PC-9 (cell line): ENCODE results near the gene OSBPL2. TPM values are rescaled to one million over a fixed set of nuclear protein-coding genes. Genes with fewer than 3 reads are reported as not detected.

Source experiments
- BruUV-seq: library from RNA; stranded (reverse); fragments of 400-500 nt; replicated peaks from 2 replicates; lab custom pipeline; 2021; lab: Mats Ljungman, UMichigan
- CTCF ChIA-PET: fragments of 300-600 bp; sonication (Branson Sonifier 250); formaldehyde crosslinking; loops from one replicate; lab custom pipeline; 2022; ENCODE audit warnings: antibody characterized with exemption; lab: Charles Lee
- POLR2A ChIA-PET: fragments of 300-600 bp; sonication (Branson Sonifier 250); formaldehyde crosslinking; loops from one replicate; lab custom pipeline; 2022; ENCODE audit warnings: antibody characterized with exemption; ENCODE audit not compliant: unreplicated experiment; lab: Charles Lee
- DNase-seq, 2 experiments: peaks; one replicate each; pipeline versions ENCODE4 v3.0.0 to v3.0.0-alpha.2; 2015 to 2022; ENCODE audit warnings: mixed read lengths in 1 of 2
- H2AFZ ChIP-seq: fragments of 200-600 bp; sonication (generic); 2 replicates; pipeline ENCODE4 v1.8.1; 2017; ENCODE audit warnings: antibody characterized with exemption
- H3F3A ChIP-seq: fragments of 200-600 bp; sonication (generic); 2 replicates; pipeline ENCODE4 v1.8.1; 2017; ENCODE audit warnings: antibody characterized with exemption, mild to moderate bottlenecking, low read depth; ENCODE audit not compliant: insufficient read depth
- H3K27ac ChIP-seq: fragments of 200-600 bp; sonication (generic); 2 replicates; pipeline ENCODE4 v1.6.1; 2016; ENCODE audit warnings: mixed run types
- H3K27me3 ChIP-seq: fragments of 200-600 bp; sonication (generic); 2 replicates; pipeline ENCODE4 v1.6.1; 2016; ENCODE audit warnings: low read depth, mixed run types; ENCODE audit not compliant: insufficient read depth
- H3K36me3 ChIP-seq: fragments of 200-600 bp; sonication (generic); 2 replicates; pipeline ENCODE4 v1.6.1; 2016; ENCODE audit warnings: low read depth, mixed run types
- H3K4me1 ChIP-seq: fragments of 200-600 bp; sonication (generic); replicated peaks from 2 replicates; pipeline ENCODE4 v1.6.1; 2016; ENCODE audit warnings: mixed run types; ENCODE audit not compliant: insufficient read depth
- H3K4me2 ChIP-seq: fragments of 200-600 bp; sonication (generic); 2 replicates; pipeline ENCODE4 v1.6.1; 2017; ENCODE audit warnings: mixed run types
- H3K4me3 ChIP-seq: fragments of 200-600 bp; sonication (generic); 2 replicates; pipeline ENCODE4 v1.6.1; 2016; ENCODE audit warnings: mixed run types
- H3K79me2 ChIP-seq: fragments of 200-600 bp; sonication (generic); 2 replicates; pipeline ENCODE4 v1.6.1; 2017; ENCODE audit warnings: low read depth, mixed run types
- H3K9me2 ChIP-seq: fragments of 200-600 bp; sonication (generic); 2 replicates; pipeline ENCODE4 v1.8.1; 2017; ENCODE audit warnings: mild to moderate bottlenecking; ENCODE audit not compliant: insufficient read depth
- H3K9me3 ChIP-seq: fragments of 200-600 bp; sonication (generic); 2 replicates; pipeline ENCODE4 v1.8.1; 2016; ENCODE audit warnings: low read depth; ENCODE audit not compliant: insufficient read depth
- H4K20me1 ChIP-seq: fragments of 200-600 bp; sonication (generic); 2 replicates; pipeline ENCODE4 v1.8.1; 2017; ENCODE audit not compliant: insufficient read depth
- EZH2 ChIP-seq: fragments of 200-600 bp; sonication (generic); IDR thresholded peaks from 2 replicates; pipeline ENCODE4 v1.8.0; 2017; ENCODE audit warnings: antibody characterized with exemption, low read depth
- intact Hi-C: fragments of 100-400 bp; cut with micrococcal nuclease; formaldehyde crosslinking; loops from one replicate; pipeline ENCODE4 v1.10.0; 2022; ENCODE audit not compliant: unreplicated experiment
- total RNA-seq: library from RNA; stranded (reverse); gene quantifications from 2 replicates; pipeline ENCODE4 v1.2.3, GENCODE V29; 2021
- TF ChIP-seq, protein P1 (sequence below): fragments of 200-600 bp; sonication (generic); conservative IDR thresholded peaks from 2 replicates; pipeline ENCODE4 v1.6.1; 2017; ENCODE audit warnings: mixed run types, antibody characterized with exemption, mild to moderate bottlenecking, moderate library complexity

The OSBPL2 gene
- total RNA-seq, 1 experiment from 2014 or later, result 84.8 TPM

DNA sequence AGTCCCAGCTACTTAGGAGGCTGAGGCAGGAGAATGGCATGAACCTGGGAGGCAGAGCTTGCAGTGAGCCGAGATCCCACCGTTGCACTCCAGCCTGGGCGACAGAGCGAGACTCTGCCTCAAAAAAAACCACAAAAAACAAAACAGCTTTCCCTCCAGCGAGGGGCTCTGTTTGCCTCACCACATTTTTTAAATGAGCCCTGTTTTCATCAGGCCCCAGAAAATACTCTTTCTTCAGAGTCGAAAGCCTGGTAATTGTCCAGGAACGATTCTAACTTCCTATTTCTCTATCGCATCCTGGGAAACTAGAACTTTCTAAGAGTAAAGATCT is 43.3 kb upstream of the OSBPL2 start:
- Histone ChIP-seq H3K36me3 (peaks cover 16% of the 10 kb centered on the region; the same call in 1 of the 2 replicates), H3K4me2 (no peak overlapping the region), H3K9me2 (no peaks in the 10 kb centered on the region), H3F3A (0 out of 2 replicates have a peak, but pooled peaks cover 8% of the 10 kb centered on the region), H3K79me2 (no peaks in the 10 kb centered on the region), H3K27ac (no peak overlapping the region), H2AFZ (no peak overlapping the region), H3K4me3 (no peak overlapping the region), H3K4me1 (no peaks in the 10 kb centered on the region), H3K9me3 (no peaks in the 10 kb centered on the region), H4K20me1 (peaks cover 14% of the 10 kb centered on the region), H3K27me3 (no peaks in the 10 kb centered on the region)
- ChIA-PET POLR2A (no interaction called here), CTCF (no interaction called here)
- BruUV-seq, result no TSS peak
- no peak for DNase-seq
- intact Hi-C loops, result no loop called here
- TF ChIP-seq EZH2, result no peak
- TF ChIP-seq, protein P1, sequence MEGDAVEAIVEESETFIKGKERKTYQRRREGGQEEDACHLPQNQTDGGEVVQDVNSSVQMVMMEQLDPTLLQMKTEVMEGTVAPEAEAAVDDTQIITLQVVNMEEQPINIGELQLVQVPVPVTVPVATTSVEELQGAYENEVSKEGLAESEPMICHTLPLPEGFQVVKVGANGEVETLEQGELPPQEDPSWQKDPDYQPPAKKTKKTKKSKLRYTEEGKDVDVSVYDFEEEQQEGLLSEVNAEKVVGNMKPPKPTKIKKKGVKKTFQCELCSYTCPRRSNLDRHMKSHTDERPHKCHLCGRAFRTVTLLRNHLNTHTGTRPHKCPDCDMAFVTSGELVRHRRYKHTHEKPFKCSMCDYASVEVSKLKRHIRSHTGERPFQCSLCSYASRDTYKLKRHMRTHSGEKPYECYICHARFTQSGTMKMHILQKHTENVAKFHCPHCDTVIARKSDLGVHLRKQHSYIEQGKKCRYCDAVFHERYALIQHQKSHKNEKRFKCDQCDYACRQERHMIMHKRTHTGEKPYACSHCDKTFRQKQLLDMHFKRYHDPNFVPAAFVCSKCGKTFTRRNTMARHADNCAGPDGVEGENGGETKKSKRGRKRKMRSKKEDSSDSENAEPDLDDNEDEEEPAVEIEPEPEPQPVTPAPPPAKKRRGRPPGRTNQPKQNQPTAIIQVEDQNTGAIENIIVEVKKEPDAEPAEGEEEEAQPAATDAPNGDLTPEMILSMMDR, result no peak

DNA sequence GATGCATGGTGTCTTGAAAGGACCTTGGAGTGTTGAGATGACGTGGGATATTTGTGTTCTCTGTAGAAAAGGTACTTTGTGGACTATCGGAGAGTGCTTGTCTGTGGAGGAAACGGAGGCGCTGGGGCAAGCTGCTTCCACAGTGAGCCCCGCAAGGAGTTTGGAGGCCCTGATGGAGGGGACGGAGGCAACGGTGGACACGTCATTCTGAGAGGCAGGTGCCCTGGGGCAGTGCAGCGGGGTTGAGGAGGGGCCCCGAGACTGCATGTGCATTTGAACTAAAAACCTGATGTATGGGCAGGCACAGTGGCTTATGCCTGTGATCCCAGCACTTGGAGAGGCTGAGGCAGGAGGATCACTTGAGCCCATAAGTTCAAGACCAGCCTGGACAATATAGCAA is 42.6 kb upstream of the OSBPL2 start:
- Histone ChIP-seq H3K4me3 (no peak overlapping the region), H3K9me2 (no peaks in the 10 kb centered on the region), H4K20me1 (peaks cover 8% of the 10 kb centered on the region), H3K27me3 (no peaks in the 10 kb centered on the region), H3K27ac (no peak overlapping the region), H3K4me2 (no peak overlapping the region), H3F3A (0 out of 2 replicates have a peak, but pooled peaks cover 5% of the 10 kb centered on the region), H3K4me1 (no peaks in the 10 kb centered on the region), H2AFZ (no peak overlapping the region), H3K9me3 (no peaks in the 10 kb centered on the region), H3K36me3 (peaks cover 13% of the 10 kb centered on the region; the same call in 1 of the 2 replicates), H3K79me2 (no peaks in the 10 kb centered on the region)
- TF ChIP-seq, protein P1, result no peak
- no peak for TF ChIP-seq EZH2
- POLR2A ChIA-PET, result no interaction called here
- BruUV-seq, result no TSS peak
- CTCF ChIA-PET, result interaction anchor here (0.6 kb wide), 1 partner anchor 276 kb away, joined by 4 read pairs; no protein-coding TSS in a partner anchor
- intact Hi-C loops, result no loop called here
- peak in 1 of 2 experiments; percentile 30 for DNase-seq

DNA sequence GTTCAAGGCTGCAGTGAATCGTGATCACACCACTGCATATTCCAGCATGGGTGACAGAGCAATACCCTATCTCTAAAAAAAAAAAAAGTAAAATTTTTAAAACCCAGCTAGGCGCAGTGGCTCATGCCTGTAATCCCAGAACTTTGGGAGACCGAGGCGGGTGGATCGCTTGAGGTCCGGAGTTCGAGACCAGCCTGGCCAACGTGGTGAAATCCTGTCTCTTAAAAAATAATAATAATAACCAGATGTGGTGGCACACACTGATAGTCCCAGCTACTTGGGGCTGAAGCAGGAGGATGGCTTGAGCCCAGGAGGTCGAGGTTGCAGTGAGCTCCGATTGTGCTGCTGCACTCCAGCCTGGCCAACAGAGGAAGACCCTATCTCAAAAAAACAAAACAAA is 42.0 kb upstream of the OSBPL2 start:
- TF ChIP-seq EZH2, result no peak
- TF ChIP-seq, protein P1, result no peak
- POLR2A ChIA-PET, result no interaction called here
- BruUV-seq, result no TSS peak
- no peak overlapping the region for H3K27ac ChIP-seq
- no peak overlapping the region for H3K4me2 ChIP-seq
- no peaks in the 10 kb centered on the region for H3K79me2 ChIP-seq
- H3K27me3 ChIP-seq, result no peaks in the 10 kb centered on the region
- H3K9me3 ChIP-seq, result no peaks in the 10 kb centered on the region
- no peaks in the 10 kb centered on the region for H3K9me2 ChIP-seq
- no peaks in the 10 kb centered on the region for H3K4me1 ChIP-seq
- no peak for DNase-seq
- H3K36me3 ChIP-seq, result peaks cover 13% of the 10 kb centered on the region; the same call in 1 of the 2 replicates
- H4K20me1 ChIP-seq, result peaks cover 8% of the 10 kb centered on the region
- H3F3A ChIP-seq, result 0 out of 2 replicates have a peak, but pooled peaks cover 5% of the 10 kb centered on the region
- no peak overlapping the region for H3K4me3 ChIP-seq
- CTCF ChIA-PET, result interaction anchor here (0.6 kb wide), 1 partner anchor 276 kb away, joined by 4 read pairs; no protein-coding TSS in a partner anchor
- intact Hi-C loops, result no loop called here
- H2AFZ ChIP-seq, result no peak overlapping the region
